Mucosa of descending colon (tissue), 3 donors: Measurements from ENCODE around the gene LRRC23. TPM values are rescaled to one million over a fixed set of nuclear protein-coding genes. Genes with fewer than 3 reads are reported as not detected.
"Not testable (repeated sequence)": the region's sequence is repeated elsewhere in the genome, so short reads cannot be mapped to it uniquely, and the experiment has no call there.

Source experiments
- ATAC-seq: fragments of 200-7000 bp; cut with Tn5 transposase; one replicate; pipeline ENCODE4 v1.9.1; 2020; ENCODE audit warnings: mild to moderate bottlenecking, moderate library complexity
- DNase-seq, 3 donors: peaks; one replicate each; pipeline ENCODE4 v3.0.0-alpha.2; 2020
- H3K36me3 ChIP-seq: fragments of 200-600 bp; one replicate; pipeline ENCODE4 v1.8.0; 2021; ENCODE audit warnings: low read depth, mild to moderate bottlenecking
- H3K4me1 ChIP-seq: fragments of 200-600 bp; one replicate; pipeline ENCODE4 v1.8.0; 2021; ENCODE audit warnings: low read depth, mild to moderate bottlenecking
- H3K4me3 ChIP-seq: fragments of 200-600 bp; one replicate; pipeline ENCODE4 v1.8.0; 2021; ENCODE audit warnings: mild to moderate bottlenecking
- H3K9me3 ChIP-seq: fragments of 200-600 bp; one replicate; pipeline ENCODE4 v1.8.0; 2021; ENCODE audit warnings: mild to moderate bottlenecking
- intact Hi-C, 2 donors: fragments of 100-400 bp; cut with DNase I in 1 of 2; cut with micrococcal nuclease in 1 of 2; formaldehyde crosslinking; loops; one replicate each; pipeline versions ENCODE4 v1.11.0 to v1.11.1; 2022; cut with DNase I, micrococcal nuclease
- total RNA-seq, 3 donors: library from RNA; stranded (reverse); fragmentation: NEBNext Ultra II Directional in 2 of 3; extraction: Animal tissue kit (Norgen Biotek cat#: 25700) in 2 of 3; gene quantifications; one replicate each; pipeline versions ENCODE4 v1.2.1 to v1.2.4, GENCODE V29; 2021 to 2023
- TF ChIP-seq, protein P1 (sequence below): fragments of 200-600 bp; IDR thresholded peaks from one replicate; pipeline ENCODE4 v1.8.0; 2022; ENCODE audit warnings: antibody characterized with exemption, mild to moderate bottlenecking
- donor health status: DM: no; HTN: no; CAD: no; lungs with moderate emphysema.
- donor health status: DM: no; HTN: no; CAD: no.
- donor health status: DM: no; HTN: yes; CAD: no.

LRRC23 gene
- total RNA-seq, 3 donors from 2014 or later: 4.7 to 11.8 (median 4.9) TPM

DNA sequence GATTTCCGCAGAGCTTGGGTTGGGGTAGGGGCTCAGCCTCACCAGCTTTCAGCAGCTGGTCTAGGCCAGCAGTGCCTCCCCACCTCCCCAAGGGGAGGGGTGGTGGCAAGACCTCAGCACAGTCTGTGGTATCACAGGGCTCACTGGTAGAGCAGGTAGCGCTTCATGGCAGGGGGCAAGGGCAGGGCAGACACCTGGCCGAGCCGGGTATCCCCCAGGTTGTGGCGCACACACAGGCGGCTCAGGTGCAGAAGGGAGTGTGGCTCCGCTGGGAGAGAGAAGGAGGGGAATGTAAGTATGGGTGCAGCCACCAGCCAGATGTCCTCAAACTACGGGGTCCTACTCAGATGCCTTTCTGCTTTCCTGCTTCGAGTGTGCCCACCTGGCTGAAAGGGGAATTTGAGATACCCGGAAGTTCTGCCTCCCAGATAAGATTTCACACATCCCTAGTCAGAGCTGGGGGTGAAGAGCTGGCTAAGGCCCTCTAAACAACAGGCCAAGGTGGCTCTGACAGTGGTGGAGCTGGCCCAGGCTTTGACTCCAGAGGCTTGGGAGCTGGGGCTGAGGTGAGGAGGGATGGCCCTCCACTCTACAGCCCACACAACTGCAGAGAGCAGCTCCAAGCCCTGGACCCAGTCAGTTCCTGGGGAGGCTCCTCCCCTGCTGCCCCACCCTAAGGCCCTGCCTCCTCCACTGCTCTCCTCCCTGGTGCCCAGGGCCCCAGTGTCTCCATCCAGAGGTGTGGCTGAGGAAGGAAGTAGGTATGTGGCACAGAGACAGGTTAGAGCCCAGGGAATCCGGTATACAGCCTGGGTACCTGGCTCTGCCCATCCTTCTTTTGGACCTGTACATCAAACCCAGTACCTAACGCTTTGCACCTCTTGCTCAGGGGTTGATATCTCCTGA is 33.3 kb upstream of the LRRC23 start:
- intact Hi-C loops: no loop called here

GRCh38 chr12:6872073-6873048 is 32.3 kb upstream of the LRRC23 start:
- Histone ChIP-seq H3K4me3 (peak overlapping the region; percentile 70), H3K4me1 (peaks cover 32% of the 10 kb centered on the region), H3K36me3 (no peaks in the 10 kb centered on the region), H3K9me3 (no peaks in the 10 kb centered on the region)
- intact Hi-C loops: no loop called here
- TF ChIP-seq, protein P1, sequence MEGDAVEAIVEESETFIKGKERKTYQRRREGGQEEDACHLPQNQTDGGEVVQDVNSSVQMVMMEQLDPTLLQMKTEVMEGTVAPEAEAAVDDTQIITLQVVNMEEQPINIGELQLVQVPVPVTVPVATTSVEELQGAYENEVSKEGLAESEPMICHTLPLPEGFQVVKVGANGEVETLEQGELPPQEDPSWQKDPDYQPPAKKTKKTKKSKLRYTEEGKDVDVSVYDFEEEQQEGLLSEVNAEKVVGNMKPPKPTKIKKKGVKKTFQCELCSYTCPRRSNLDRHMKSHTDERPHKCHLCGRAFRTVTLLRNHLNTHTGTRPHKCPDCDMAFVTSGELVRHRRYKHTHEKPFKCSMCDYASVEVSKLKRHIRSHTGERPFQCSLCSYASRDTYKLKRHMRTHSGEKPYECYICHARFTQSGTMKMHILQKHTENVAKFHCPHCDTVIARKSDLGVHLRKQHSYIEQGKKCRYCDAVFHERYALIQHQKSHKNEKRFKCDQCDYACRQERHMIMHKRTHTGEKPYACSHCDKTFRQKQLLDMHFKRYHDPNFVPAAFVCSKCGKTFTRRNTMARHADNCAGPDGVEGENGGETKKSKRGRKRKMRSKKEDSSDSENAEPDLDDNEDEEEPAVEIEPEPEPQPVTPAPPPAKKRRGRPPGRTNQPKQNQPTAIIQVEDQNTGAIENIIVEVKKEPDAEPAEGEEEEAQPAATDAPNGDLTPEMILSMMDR: peak; percentile 99
- ATAC-seq (peak; percentile 74), DNase-seq (peak; percentile 91 to 96 (median 91))

More for the DNA sequence above, 33.3 kb upstream of the LRRC23 start:
- ATAC-seq (peak; percentile 51), DNase-seq (peak; percentile 80 to 87 (median 87))
- Histone ChIP-seq H3K4me1 (peaks cover 35% of the 10 kb centered on the region), H3K36me3 (no peaks in the 10 kb centered on the region), H3K4me3 (no peak overlapping the region), H3K9me3 (no peaks in the 10 kb centered on the region)
- TF ChIP-seq, protein P1: no peak

- H3K4me1 ChIP-seq: peaks cover 29% of the 10 kb centered on the region
- TF ChIP-seq, protein P1: no peak
- ATAC-seq: peak; percentile 89
- DNase-seq: peak; percentile 99 to 100 (median 100)
- peak within 1 kb of the TSS; percentile 70 for H3K4me3 ChIP-seq
- H3K36me3 ChIP-seq: no peaks in the 10 kb centered on the region
- H3K9me3 ChIP-seq: no peaks in the 10 kb centered on the region
- intact Hi-C loops: no loop called here
Measured at GRCh38 chr12:6873094-6874014, 31.3 kb upstream of the LRRC23 start, which contains the start of gene SPSB2. Gene SPSB2 (minus strand): TSS chr12:6873303. CDS start chr12:6872901, 402 bp downstream.

DNA sequence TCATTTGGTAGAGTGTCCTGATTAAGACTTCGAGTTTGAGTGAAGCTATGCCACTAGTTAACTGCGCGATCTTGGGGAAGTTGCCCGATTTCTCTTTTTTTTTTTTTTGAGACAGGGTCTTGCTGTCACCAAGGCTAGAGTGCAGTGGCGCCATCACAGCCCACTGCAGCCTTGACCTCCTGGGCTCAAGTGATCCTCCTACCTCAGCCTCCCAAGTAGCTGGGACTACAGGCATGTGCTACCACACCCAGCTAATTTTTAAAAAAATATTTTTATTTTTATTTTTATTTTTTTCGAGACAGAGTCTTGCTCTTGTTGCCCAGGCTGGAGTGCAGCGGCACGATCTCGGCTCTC is 30.6 kb upstream of the LRRC23 start:
- intact Hi-C loops, H3K4me3 ChIP-seq, H3K36me3 ChIP-seq, ATAC-seq, H3K9me3 ChIP-seq: not testable (repeated sequence)
- DNase-seq: peak in 1 of 3 donors; percentile 48
- H3K4me1 ChIP-seq: peaks cover 23% of the 10 kb centered on the region

GRCh38 chr12:6879824-6880223 is 24.8 kb upstream of the LRRC23 start:
- ATAC-seq, intact Hi-C loops: not testable (repeated sequence)

GRCh38 chr12:6883252-6883651 is 21.4 kb upstream of the LRRC23 start:
- Histone ChIP-seq H3K9me3 (no peaks in the 10 kb centered on the region), H3K36me3 (no peaks in the 10 kb centered on the region), H3K4me3 (no peak overlapping the region), H3K4me1 (no peaks in the 10 kb centered on the region)
- intact Hi-C loops: no loop called here
- ATAC-seq (no peak), DNase-seq (no peak)
- TF ChIP-seq, protein P1: no peak

More at GRCh38 chr12:6879824-6880223, 24.8 kb upstream of the LRRC23 start:
- not testable (repeated sequence) for H3K36me3 ChIP-seq, H3K4me3 ChIP-seq, H3K9me3 ChIP-seq, H3K4me1 ChIP-seq
- DNase-seq: peak in 1 of 3 donors; percentile 17
